Measurements from ENCODE around the gene KCNN1.
A peak's percentile ranks its signal among the peaks of the same experiment; 100 is the strongest.
"Not testable (repeated sequence)": the region's sequence is repeated elsewhere in the genome, so short reads cannot be mapped to it uniquely, and the experiment has no call there.

Gene KCNN1

DNA sequence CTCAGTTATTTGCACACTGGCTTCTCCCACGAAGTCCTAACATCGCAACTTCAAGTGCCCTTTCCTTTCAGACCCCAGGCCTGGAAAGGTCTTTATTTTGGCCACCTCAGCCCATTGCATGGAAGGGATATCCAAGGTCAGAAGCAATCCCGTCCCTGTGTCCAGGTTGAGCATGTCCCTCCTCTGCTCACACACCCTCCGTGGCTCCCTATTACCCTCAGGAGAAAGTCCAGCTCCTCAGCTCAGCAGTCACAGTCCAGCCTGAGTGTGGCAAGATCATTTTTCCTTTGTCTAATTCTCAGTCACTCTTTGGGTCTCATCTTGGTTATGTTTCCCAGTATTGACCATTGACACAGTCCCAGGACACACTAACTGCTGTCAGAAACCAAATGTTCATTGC lies 60.2 kb downstream of the KCNN1 start:
- no peak for DNase-seq (ENCODE audit: low read depth)

- DNase-seq (ENCODE audit: low read depth) = no peak
Measured at GRCh38 chr19:18029617-18030338, 62.9 kb downstream of the KCNN1 start.

DNA sequence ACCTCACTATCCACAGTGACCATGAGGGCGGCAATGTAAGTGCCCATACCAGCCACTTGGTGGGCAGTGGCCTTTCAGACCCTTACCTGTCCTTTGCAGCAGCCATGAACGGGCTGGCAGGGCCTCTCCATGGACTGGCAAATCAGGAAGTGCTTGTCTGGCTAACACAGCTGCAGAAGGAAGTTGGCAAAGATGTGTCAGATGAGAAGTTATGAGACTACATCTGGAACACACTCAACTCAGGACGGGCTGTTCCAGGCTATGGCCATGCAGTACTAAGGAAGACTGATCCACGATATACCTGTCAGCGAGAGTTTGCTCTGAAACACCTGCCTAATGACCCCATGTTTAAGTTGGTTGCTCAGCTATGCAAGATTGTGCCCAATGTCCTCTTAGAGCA lies 64.5 kb downstream of the KCNN1 start:
- DNase-seq (ENCODE audit: low read depth) = not testable (repeated sequence)

- DNase-seq (ENCODE audit: low read depth) = not testable (repeated sequence)
Measured at GRCh38 chr19:18032102-18032501, 65.2 kb downstream of the KCNN1 start.

DNA sequence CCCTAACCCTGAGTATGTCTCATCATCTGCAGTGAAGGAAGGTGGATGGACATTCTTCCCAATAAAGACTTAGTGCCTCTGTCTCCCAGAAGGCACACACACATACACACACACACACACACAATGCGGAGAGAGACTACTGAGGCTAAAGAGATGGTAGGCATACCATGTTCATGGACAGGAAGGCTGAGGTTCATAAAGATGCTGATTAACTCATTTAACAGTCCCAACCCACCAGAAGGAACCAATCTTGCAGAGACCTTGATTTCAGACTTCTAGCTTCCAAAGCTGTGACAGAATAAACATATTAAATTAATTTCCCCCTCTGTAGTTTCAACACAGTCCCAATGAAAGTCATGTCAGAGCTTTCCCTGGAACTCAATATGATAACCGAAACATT lies 74.1 kb downstream of the KCNN1 start:
- no peak for DNase-seq (ENCODE audit: low read depth)

DNA sequence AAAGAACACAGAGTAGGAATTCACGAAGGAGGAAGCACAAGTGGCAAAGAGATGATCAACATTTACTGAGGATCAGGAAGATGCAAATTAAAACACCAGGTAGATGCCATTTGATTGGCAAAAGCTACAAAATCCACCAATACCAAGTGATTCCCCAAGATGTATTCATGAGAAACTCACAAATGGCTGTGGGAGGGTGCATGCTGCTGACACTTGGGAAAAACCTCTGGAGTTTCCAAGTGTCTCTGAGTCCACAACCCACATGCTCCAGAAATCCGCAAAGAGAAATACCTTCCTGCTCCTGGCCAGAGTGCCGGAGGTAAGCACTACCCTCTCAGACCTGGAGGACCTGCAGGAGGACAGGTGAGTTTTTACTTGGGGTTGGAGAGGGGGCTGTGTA lies 76.8 kb downstream of the KCNN1 start:
- DNase-seq (ENCODE audit: low read depth) = no peak

DNA sequence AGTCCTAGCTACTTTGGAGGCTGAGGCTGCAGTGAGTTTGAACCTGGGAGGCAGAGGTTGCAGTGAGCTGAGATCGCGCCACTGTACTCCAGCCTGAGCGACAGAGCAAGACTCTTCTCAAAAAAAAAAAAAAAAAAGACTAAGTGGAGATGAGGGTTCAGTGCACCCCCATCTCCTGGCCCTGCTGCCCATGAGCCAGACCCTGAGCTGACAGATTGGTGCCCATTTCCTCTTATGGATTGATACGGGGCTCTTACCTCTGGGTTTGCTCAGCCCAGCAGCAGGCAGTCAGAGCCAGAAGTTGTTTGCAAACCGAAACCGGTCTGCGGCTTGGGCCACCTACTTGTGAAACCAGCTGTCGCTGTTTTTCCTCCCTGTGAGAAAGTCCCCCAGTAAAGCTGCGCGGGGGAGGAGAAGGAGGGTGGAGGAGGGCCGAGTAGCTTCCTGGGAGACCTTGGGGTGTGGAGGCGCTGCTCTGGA lies 78.0 kb downstream of the KCNN1 start:
- peak; percentile 70 for DNase-seq (ENCODE audit: low read depth)

DNA sequence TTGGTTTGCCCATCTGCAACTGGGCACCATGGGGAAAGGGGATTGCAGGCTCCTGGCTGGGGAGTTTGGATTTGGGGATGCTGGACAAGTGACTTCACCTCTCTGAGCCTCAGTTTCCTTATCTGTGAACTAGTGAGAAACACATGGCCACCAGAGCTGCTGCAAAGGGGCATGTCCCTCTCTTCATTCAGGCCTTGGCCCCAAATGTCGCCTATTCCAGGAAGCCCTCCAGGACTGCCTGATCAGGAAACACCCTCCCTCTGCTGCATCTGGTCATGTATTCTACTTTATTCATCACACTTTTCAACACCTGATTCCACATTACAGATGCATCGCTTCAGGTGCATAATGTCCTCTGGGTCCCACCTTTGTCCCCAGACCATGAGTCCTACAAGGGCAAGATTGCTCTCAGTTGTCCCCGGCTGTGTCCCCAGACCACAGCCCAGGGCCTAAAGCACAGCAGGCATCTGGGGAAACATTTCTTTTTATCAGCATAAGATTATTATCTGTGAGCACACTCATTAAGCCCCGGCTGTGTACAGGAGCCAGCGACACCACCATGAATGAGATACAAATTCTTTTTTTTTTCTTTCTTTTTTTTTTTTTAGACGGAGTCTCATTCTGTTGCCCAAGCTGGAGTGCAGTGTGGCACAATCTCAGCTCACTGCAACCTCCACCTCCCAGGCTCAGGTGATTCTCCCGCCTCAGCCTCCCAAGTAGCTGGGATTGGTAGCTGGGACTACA lies 78.6 kb downstream of the KCNN1 start:
- DNase-seq (ENCODE audit: low read depth) = no peak

DNA sequence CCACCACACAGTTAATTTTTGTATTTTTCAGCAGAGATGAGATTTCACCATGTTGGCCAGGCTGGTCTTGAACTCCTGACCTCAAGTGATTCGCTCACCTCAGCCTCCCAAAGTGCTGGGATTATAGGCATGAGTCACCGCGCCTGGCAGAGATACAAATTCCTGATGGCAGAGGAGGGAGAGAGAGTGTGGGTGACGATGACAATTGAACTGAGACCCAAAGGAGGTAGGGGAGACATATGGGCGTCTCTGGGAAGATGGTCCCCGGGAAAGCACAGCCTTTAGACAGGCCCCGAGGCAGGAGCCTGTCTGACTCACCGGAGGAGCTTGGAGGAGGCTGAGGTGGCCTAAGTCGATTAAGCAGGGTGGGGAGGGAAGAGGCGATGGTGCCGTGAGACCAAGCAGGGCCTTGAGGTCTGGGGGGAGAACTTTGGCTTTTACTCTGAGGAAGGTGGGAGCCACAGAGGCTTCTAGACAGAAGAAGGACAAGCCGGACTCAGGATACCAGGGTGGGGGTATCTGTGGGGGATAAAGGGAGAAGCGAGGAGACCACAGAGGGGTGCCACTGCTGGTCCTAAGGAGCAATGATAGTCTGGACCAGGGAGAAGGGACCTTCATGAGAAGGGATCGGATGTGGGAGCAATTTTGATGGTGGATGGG lies 79.3 kb downstream of the KCNN1 start:
- no peak for DNase-seq (ENCODE audit: low read depth)

DNA sequence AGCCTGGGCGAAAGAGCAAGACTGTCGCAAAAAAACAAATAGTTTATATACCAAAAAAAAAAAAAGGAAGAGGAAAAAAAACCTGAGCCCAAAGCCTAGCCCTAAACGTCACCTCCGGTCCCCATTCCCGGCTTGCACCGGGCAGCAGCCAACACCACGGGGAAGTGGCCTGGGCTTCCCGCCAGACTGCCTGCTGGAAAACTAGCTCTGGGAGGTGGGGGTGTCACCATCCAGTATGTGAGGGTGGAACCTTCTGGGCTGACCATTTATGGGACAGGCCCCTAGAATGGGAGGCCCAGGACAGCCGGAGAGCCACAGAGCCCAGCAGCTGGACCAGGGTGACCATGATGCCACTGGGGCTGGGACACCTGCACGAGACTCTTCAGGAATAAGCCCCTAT lies 82.5 kb downstream of the KCNN1 start:
- no peak for DNase-seq (ENCODE audit: low read depth)

All from activated T-helper 1 cell treated with Interleukin-2 at 50 U/mL for 16 hours (primary cell).